Panc1 (cell line): Measurements from ENCODE around the gene STARD10. TPM values are rescaled to one million over a fixed set of nuclear protein-coding genes. Genes with fewer than 3 reads are reported as not detected.

Experiments
- ATAC-seq: fragments of 200-7000 bp; cut with Tn5 transposase; 2 replicates; pipeline ENCODE4 v1.9.1; 2020; ENCODE audit warnings: mild to moderate bottlenecking, moderate library complexity
- BruUV-seq: library from RNA; stranded (reverse); fragments of 400-500 nt; replicated peaks from 2 replicates; lab custom pipeline; 2021; lab: Mats Ljungman, UMichigan
- CTCF ChIA-PET: fragments of 300-600 bp; sonication (Branson Sonifier 250); formaldehyde crosslinking; loops from one replicate; lab custom pipeline; 2022; ENCODE audit warnings: antibody characterized with exemption; lab: Charles Lee
- POLR2A ChIA-PET: fragments of 300-600 bp; sonication (Branson Sonifier 250); formaldehyde crosslinking; loops from one replicate; lab custom pipeline; 2022; ENCODE audit warnings: antibody characterized with exemption; lab: Charles Lee
- DNase-seq: peaks from one replicate; pipeline ENCODE4 v3.0.0-alpha.2; 2010; ENCODE audit warnings: low read depth, low spot score
- H3K27ac ChIP-seq: 2 replicates; pipeline ENCODE4 v1.5.1; 2011; ENCODE audit warnings: mild to moderate bottlenecking, low read length, inconsistent platforms
- H3K27me3 ChIP-seq: fragments of 200-500 bp; sonication (Bioruptor generic); 2 replicates; pipeline ENCODE4 v1.6.0; 2014; ENCODE audit warnings: low read length, inconsistent platforms; ENCODE audit not compliant: control insufficient read depth, insufficient read depth
- H3K36me3 ChIP-seq: fragments of 200-500 bp; sonication (Bioruptor generic); 2 replicates; pipeline ENCODE4 v1.5.1; 2014; ENCODE audit warnings: inconsistent platforms, mild to moderate bottlenecking, low read length, moderate library complexity; ENCODE audit not compliant: control insufficient read depth, insufficient read depth
- H3K4me1 ChIP-seq: 2 replicates; pipeline ENCODE4 v1.5.1; 2011; ENCODE audit warnings: inconsistent platforms, mild to moderate bottlenecking, low read length, moderate library complexity; ENCODE audit not compliant: control insufficient read depth, insufficient read depth
- H3K4me3 ChIP-seq, 2 experiments: 2 replicates each; pipeline ENCODE4 v1.5.1; 2011 to 2012; ENCODE audit warnings: low read depth in 2 of 2, low read length in 2 of 2, mild to moderate bottlenecking in 2 of 2, inconsistent platforms in 1 of 2, moderate library complexity in 1 of 2
- H3K9me3 ChIP-seq: fragments of 200-500 bp; sonication (Bioruptor generic); 2 replicates; pipeline ENCODE4 v1.5.1; 2014; ENCODE audit warnings: low read depth, mild to moderate bottlenecking, inconsistent platforms, low read length, moderate library complexity; ENCODE audit not compliant: control insufficient read depth, insufficient read depth
- POLR2AphosphoS5 ChIP-seq: IDR thresholded peaks from 2 replicates; pipeline ENCODE4 v1.6.1; 2012; ENCODE audit warnings: mild to moderate bottlenecking, low read depth, low read length, moderate library complexity
- SIN3A ChIP-seq: IDR thresholded peaks from 2 replicates; pipeline ENCODE4 v1.6.1; 2012; ENCODE audit warnings: low read depth, mild to moderate bottlenecking, low read length, moderate library complexity, borderline replicate concordance; ENCODE audit not compliant: insufficient read depth
- TCF7L2 ChIP-seq: IDR thresholded peaks from 2 replicates; pipeline ENCODE4 v1.6.1; 2011; ENCODE audit warnings: mild to moderate bottlenecking, low read depth, low read length, inconsistent platforms
- in situ Hi-C: cut with HindIII; loops from 2 replicates; pipeline ENCODE4 v1.10.0; 2016; ENCODE audit warnings: low sequenced_read_pairs, low pct_unique_long_range_greater_than_20kb
- intact Hi-C: fragments of 100-400 bp; cut with micrococcal nuclease; formaldehyde crosslinking; loops from one replicate; pipeline ENCODE4 v1.10.0; 2022; ENCODE audit not compliant: unreplicated experiment
- total RNA-seq: library from RNA; stranded (reverse); gene quantifications from one replicate; pipeline ENCODE4 v1.2.1, GENCODE V29; 2021; ENCODE audit not compliant: unreplicated experiment
- TF ChIP-seq, protein P1 (sequence below): fragments of 450-650 bp; IDR thresholded peaks from 2 replicates; pipeline ENCODE4 v1.5.1; 2017; ENCODE audit warnings: mild to moderate bottlenecking
- TF ChIP-seq, protein P2 (sequence below), 2 experiments: IDR thresholded peaks; 2 replicates each; pipeline ENCODE4 v1.6.1; 2011 to 2012; ENCODE audit warnings: low read depth in 2 of 2, control low read depth in 1 of 2, low read length in 1 of 2, mild to moderate bottlenecking in 1 of 2, moderate library complexity in 1 of 2; ENCODE audit not compliant: insufficient read depth in 1 of 2

Gene STARD10
- total RNA-seq, 1 experiment from 2014 or later: 32.1 TPM

- intact Hi-C loops: loop anchor here (2.0 kb wide), 1 partner anchor 89 kb away; no protein-coding TSS in a partner anchor
- BruUV-seq: no TSS peak
- DNase-seq: no peak
- in situ Hi-C loops: no loop called here
- no peak for ATAC-seq
- Histone ChIP-seq H3K27me3 (no peaks in the 10 kb centered on the region), H3K4me3 (no peak overlapping the region), H3K36me3 (no peaks in the 10 kb centered on the region), H3K9me3 (no peaks in the 10 kb centered on the region), H3K27ac (no peak overlapping the region), H3K4me1 (peaks cover 19% of the 10 kb centered on the region)
- TF ChIP-seq, protein P1, sequence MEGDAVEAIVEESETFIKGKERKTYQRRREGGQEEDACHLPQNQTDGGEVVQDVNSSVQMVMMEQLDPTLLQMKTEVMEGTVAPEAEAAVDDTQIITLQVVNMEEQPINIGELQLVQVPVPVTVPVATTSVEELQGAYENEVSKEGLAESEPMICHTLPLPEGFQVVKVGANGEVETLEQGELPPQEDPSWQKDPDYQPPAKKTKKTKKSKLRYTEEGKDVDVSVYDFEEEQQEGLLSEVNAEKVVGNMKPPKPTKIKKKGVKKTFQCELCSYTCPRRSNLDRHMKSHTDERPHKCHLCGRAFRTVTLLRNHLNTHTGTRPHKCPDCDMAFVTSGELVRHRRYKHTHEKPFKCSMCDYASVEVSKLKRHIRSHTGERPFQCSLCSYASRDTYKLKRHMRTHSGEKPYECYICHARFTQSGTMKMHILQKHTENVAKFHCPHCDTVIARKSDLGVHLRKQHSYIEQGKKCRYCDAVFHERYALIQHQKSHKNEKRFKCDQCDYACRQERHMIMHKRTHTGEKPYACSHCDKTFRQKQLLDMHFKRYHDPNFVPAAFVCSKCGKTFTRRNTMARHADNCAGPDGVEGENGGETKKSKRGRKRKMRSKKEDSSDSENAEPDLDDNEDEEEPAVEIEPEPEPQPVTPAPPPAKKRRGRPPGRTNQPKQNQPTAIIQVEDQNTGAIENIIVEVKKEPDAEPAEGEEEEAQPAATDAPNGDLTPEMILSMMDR: no peak
- TF ChIP-seq, protein P2, sequence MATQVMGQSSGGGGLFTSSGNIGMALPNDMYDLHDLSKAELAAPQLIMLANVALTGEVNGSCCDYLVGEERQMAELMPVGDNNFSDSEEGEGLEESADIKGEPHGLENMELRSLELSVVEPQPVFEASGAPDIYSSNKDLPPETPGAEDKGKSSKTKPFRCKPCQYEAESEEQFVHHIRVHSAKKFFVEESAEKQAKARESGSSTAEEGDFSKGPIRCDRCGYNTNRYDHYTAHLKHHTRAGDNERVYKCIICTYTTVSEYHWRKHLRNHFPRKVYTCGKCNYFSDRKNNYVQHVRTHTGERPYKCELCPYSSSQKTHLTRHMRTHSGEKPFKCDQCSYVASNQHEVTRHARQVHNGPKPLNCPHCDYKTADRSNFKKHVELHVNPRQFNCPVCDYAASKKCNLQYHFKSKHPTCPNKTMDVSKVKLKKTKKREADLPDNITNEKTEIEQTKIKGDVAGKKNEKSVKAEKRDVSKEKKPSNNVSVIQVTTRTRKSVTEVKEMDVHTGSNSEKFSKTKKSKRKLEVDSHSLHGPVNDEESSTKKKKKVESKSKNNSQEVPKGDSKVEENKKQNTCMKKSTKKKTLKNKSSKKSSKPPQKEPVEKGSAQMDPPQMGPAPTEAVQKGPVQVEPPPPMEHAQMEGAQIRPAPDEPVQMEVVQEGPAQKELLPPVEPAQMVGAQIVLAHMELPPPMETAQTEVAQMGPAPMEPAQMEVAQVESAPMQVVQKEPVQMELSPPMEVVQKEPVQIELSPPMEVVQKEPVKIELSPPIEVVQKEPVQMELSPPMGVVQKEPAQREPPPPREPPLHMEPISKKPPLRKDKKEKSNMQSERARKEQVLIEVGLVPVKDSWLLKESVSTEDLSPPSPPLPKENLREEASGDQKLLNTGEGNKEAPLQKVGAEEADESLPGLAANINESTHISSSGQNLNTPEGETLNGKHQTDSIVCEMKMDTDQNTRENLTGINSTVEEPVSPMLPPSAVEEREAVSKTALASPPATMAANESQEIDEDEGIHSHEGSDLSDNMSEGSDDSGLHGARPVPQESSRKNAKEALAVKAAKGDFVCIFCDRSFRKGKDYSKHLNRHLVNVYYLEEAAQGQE (IDR thresholded peaks at IDR 0.05; ENCODE audit: insufficient read depth in 1 of 2, low read depth in 2 of 2, low read length in 1 of 2): no peak
- TF ChIP-seq POLR2AphosphoS5: no peak
- no peak for TF ChIP-seq SIN3A
- no peak for TF ChIP-seq TCF7L2
- ChIA-PET POLR2A (no interaction called here), CTCF (interaction anchor here (0.6 to 2.1 kb wide), 3 partner anchors 44 to 88 kb away, joined by 3 to 25 read pairs (median 4); partner anchors contain the start of gene STARD10)
Observed at GRCh38 chr11:72724021-72724551, 69.8 kb downstream of the STARD10 start.

DNA sequence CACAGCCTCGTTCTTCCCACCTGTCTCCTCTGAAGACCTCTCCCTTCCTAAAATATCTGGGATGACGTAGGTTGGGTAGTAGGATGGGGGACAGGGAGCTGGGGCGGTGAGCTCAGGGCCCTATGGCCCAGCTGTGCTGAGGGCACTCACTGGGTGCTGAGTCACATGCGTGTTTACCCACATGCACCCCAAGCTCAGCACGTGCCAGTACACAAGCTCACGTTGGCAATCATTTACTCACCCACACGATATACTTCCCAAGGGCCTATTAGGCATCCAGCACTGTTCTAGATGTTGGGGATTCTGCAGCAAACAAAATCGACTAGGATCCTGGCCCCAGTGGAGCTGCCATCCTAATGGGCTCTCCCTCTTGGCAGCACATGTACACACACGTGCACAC lies 70.3 kb downstream of the STARD10 start:
- in situ Hi-C loops: no loop called here
- POLR2A ChIA-PET: no interaction called here

More for the DNA sequence above, 70.3 kb downstream of the STARD10 start:
- no peaks in the 10 kb centered on the region for H3K27me3 ChIP-seq
- ATAC-seq (no peak), DNase-seq (no peak)
- H3K4me3 ChIP-seq: no peak overlapping the region
- TF ChIP-seq, protein P2 (IDR thresholded peaks at IDR 0.05; ENCODE audit: insufficient read depth in 1 of 2, low read depth in 2 of 2, low read length in 1 of 2): no peak
- TF ChIP-seq, protein P1: no peak
- TF ChIP-seq TCF7L2 (no peak), POLR2AphosphoS5 (no peak), SIN3A (no peak)
- CTCF ChIA-PET: interaction anchor here (0.6 kb wide), 2 partner anchors 45 to 89 kb away, joined by 3 to 6 read pairs; no protein-coding TSS in a partner anchor
- no TSS peak for BruUV-seq
- no peaks in the 10 kb centered on the region for H3K9me3 ChIP-seq
- intact Hi-C loops: no loop called here
- no peak overlapping the region for H3K27ac ChIP-seq
- H3K4me1 ChIP-seq: peaks cover 19% of the 10 kb centered on the region
- no peaks in the 10 kb centered on the region for H3K36me3 ChIP-seq
